GM21447 (cell line): ENCODE data around the gene MST1.

Source experiments
- ATAC-seq: cut with Tn5 transposase; IDR thresholded peaks from one replicate; pipeline ENCODE4 v1.9.1; 2021; ENCODE audit not compliant: unreplicated experiment

Gene MST1

DNA sequence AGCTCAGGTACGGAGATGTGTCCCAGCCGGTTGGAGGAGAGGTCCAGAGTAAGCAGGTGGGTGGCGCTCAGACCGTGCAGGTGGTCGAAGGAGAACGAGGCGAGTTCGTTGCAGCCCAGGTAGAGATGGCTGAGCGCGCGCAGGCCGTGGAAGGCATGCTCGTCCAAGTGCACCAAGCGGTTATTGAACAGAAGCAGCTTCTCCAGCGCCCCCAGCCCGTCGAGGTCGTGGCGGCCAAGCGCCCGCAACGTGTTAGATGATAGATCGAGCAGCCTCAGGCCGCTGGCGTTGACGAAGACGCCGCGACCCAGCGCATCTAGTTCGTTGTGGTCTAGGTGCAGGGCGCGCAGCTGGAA lies 29.6 kb upstream of the MST1 start:
- no peak for ATAC-seq

DNA sequence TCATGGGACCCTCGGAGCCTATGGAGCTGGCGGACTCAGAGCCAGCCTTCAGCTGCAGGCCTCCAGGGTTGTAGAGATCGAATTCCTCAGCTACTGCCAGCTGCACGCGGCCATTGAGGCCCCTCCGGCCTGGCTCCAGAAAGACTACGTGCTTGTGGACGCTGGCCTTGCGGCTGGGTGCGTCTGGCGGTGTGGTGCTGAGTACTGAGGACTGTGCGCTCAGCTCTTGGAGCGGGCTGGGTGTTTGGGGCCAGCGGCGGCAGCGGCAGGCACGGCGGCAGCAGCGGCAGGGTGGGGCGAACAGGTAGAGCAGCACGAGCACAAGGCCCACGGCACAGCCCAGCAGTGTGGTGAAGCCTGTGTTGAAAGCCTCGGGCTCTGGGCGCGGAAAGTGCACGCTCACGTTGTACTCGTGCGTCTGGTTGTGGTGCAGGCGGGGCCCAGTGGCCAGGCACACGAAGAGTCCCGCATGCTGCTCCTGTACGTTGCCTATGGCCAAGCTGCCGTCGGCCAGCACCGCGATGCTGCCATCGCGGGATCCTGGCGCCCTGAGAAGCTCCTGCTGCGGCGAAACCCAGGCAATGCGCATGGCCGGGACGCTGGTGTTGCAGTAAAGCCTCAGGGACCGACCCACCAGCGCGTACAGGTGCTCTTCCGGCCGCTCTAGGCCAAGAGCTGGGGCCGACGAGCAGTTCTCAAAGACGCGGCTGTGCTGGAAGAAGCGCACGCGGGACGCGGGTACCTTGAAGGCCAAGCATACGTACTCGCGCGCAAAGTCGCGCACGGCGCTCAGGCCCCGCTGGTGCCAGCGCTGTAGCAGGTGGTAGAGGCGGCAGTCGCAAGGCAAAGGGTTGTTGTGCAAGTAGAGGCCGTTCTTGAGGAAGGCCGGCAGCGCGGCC lies 28.9 kb upstream of the MST1 start:
- no peak for ATAC-seq

DNA sequence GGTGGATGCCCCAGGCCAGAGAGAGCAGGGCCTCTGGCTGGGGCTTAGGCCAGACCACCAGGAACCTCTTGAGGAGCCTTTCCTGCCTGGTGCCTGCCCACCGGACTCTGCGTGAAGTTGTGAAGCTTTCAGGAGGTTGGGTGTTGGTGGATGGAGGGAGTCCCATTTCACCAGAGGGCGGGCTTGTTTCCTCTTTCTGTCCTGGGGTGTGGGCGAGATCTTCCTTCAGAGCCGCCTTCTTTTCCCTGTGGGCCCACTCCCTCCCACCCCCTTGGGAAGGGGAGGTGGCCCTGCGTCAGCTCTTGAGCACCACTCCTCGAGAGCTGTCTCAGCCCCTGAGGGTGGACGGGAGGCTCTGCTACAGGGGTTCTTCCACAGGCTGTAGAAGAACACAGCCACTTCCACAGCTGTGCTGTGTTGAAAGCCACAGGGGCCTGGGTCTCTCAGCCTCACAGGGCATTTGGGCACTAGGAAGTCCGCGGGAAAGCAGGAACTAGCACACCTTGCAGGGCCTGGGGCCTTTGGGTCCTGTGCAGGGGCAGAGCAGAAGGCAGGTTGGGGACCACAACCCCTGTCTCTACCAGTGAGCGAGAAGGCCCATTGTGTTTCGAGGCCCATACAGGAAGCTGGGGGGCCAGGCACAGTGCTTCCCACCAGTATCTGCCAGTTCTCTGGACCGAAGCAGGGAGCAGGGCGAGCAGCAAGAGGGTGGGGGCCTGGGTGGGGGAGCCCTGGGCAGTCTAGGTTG lies 28.1 kb upstream of the MST1 start:
- ATAC-seq, result no peak

DNA sequence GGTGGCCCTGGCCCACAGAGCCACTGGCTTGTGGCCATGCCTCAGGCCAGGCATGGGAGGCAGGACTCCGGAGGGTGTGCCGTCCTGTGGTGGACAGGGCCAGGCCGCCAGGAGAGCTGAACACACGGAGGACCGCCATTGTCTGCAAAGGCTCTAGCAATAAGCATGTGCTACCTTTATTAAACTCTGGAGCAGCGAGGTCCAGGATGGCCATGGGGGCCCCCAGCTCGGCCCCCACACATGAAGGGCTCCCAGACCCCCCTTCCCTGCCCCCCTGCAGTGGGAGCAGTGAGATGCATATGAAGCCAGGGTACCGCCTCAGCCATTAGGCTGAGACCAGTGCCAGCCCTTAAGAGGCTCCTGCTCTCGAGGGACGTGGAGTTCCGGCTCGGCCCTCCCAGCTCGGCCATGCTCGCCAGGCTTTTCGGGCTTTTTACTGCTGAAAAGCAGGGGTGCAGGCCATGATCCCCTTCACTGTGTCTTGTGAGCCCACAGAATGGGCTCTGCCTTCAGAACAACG lies 27.5 kb upstream of the MST1 start:
- no peak for ATAC-seq

DNA sequence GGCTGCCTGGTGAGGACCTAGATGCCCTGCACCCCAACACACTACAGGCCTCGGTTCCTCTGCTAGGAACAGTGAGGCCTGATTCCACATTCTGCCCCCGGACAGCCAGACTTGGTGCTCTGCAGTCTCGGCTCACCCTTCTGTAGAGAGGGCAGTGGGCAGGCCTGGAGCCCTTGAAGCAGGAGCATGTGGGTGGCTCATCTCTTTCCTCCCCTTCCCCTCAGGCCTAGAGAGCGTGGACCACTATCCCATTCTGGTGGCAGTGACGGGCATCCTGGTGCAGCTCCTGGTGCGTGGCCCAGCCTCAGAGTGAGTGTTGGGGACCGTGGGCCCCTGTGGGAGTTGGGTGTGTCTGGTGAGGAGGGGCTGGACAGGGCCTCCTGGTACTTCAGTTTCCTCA lies 26.9 kb upstream of the MST1 start:
- no peak for ATAC-seq

DNA sequence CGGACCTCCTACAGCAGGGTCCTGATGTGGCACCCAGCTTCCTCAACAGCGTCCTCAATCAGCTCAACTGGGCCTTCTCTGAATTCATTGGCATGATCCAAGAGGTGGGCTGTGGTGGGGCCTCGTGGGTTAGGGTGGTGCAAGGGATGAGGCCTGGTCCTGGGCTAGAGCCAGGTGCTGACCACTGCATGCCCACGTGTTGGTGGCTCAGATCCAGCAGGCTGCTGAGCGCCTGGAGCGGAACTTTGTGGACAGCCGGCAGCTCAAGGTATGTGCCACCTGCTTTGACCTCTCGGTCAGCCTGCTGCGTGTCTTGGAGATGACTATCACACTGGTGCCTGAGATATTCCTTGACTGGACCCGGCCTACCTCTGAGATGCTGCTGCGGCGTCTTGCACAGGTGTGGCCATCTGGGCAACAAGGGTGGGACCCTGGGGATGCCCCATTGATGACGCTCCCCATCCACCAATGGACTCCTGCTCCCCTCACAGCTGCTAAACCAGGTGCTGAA lies 26.4 kb upstream of the MST1 start:
- ATAC-seq, result no peak

DNA sequence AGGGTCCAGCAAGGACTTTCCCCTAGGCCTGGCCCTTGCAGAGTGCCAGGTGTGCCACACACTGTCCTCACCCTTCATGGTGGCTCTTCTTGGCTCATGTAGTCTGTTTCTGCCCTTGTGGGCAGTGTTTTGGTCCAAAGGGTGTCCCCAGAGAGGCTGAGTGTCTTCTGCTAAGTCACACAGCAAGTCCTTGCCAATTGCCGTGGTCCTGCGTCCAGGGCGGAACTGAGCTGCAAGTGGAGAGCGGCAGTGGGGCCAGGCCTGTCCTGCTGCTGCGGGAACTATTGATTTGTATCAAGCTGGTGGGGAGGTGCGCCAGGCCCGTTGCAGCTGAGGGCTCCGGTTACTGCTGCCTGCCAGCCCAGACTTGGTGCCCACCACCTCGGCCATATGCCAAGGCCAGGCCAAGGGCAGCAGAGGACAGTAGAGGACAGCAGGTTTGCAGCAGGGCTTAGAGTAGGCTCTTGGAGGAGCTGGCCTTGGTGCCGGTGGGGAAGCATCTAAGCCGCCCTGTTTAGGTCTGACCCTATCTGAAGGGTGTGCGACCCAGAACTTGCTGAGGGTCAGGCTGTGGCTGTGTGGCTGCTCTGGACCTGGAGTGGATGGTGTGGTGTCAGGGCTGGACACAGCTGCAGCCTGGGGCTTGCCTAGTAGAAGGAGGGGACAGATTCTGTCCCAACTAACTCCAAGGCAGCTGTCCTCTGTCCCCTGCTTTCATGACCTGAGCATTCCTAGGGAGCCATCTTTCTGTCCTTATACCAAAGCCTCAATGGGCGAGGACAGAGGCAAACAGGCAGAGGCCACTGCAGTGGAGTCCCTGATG lies 25.7 kb upstream of the MST1 start:
- no peak for ATAC-seq

DNA sequence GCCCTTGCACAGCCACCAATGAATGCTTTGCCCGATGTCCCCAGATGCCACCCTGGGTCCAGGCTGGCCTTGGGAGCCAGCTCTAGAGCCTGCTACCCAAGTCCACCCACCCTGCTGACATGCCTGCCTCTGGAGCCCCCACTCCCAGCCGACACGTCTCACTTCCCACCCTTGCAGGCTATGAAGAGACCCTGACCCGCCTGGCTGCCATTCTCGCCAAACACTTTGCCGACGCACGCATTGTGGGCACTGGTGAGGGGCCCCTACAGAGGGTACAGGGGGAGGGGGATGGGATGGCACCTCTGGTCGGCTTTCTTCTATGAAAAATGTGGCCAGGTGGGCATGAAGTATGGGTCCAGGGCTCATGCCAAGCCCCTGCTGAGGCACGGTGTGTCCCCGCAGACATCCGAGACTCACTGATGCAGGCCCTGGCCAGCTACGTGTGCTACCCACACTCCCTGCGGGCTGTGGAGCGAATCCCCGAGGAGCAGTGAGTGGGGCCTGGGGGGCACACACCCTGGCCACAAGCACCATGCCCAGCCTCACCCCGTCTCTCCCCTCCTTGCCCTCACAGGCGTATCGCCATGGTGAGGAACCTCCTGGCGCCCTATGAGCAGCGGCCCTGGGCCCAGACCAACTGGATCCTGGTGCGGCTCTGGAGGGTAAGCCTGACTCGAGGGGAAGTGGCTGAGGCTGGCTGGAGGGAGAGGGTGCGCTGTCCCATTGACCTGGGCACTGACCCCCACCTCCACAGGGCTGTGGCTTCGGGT lies 24.2 kb upstream of the MST1 start:
- ATAC-seq, result no peak

DNA sequence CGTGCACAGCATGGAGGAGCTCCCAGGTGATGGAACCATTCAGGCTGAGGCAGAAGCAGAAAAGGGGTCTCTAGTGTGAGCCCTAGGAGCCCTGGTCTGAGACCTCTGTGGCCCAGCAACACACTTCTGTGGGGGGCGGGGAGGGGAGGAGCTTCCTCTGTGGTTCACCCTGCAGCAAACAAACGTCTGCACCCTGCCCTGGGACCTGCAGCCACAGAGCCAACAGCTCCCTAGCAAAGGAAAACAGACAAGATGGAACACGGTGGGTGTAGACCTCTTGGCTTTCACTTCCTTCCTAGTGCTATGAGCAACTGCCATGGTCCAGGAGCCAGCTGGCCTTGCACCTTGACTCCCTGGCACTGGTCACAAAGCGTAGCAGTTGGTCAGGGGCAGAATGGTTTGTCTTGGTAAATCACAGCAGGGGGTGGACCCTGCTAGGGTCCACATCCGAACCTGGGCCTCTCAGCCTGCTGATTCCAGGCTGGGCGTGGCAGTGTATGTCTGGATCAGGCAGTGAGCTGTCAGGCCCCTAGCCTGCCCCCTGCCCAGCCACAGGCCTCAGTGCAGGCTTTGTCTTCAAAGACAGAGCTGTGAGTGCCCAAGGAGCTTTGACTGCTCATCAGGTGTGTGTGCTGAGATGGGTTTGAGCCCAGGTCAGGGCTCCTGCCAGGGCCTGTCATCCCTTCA lies 23.5 kb upstream of the MST1 start:
- no peak for ATAC-seq

DNA sequence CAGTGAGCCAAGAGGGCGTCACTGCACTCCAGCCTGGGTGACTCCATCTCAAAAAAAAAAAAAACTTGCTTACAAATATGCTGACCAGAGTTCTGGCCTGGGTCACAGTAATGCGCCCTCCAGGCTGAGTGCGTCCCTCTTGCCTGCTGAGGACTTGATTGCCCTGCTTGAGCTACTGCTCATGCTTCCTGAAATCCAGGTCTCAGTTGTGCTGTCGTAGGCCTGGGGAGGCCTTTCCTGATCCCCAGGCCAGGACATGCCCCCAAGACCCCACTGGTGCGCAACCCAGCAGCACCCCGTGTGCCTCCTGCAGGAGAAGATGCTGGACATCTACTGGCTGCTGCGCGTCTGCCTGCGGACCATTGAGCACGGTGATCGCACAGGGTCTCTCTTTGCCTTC lies 22.9 kb upstream of the MST1 start:
- no peak for ATAC-seq

DNA sequence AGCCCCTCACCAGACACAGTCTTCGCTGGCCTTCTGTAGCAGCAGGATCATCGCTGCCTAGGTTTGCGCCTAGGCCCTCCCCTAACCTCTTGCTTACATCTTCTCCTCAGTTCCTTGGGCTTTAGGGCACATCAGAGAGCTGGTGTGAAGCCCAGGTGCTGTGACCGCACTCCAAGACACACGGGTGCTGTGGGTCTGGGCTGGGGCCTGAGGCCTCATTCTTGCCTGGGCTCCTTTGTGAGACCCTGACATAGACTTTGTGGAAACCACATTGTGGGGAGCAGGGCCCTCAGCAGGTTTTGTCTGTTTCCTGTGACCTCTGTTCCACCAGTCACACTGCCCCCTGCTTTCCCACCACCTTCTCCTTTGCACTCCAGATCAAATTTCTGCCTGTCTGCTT lies 22.2 kb upstream of the MST1 start:
- no peak for ATAC-seq

DNA sequence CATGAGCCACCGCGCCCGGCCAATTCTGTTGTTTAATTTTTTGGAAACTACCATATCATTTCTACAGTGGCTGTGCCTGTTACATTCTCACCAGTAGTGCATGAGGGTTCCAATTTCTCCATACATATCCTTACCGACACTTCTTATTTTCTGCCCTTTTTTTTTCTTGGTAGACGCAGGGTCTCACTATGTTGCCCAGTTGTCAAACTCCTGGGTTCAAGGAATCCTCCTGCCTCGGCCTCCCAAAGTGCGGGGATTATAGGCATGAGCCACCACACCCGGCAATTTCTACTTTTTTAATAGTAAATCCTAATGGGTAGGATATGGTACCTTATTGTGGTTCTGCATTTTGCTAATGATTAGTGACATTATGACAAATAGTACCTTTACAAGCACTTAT lies 20.6 kb upstream of the MST1 start:
- no peak for ATAC-seq

DNA sequence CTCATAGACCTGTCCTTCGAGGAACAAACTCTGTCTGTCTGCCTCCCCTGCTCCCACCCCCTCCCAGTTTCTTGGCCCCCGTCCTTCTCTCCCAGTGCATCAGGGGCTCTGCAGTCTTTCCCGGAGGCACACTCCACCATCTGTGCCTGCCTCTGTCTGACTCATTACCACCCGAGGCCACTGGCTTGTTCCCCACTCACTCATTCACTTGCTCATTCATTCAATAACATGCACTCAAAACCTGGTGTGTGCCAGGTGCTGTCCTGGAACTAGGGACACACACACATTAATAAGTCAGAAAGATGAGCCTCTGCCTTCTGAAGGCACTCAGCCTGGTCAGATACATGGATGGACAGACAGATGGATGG lies 17.8 kb upstream of the MST1 start:
- ATAC-seq, result no peak

DNA sequence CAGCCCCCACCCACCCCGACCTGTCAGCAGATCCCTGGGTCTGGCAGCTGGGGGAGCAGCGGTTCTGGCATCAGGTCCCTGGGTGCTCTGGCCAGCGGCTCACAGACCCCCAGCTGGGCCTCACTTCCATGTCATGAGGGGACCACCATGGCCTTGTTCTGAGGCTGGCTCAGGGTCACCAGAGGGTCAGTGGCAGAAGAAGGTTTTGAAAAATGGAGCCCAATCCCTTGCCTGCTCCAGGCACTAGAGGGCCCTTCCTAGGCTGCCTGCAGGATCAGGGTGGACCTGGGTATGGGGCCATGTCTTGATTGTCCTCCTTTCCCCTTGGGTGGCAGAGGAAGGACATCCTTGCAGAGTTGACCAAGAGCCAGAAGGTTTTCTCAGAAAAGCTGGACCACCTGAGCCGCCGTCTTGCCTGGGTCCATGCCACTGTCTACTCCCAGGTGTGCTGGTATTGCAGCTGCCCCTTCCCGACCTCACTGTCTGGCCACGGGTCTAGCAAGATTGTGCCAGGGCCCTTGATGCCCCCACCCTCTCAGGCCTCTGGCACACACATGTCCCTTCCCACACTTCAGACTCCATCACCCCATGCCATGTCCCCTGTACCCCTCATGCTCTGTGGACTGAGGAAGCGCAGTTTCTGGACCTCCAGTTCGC lies 17.3 kb upstream of the MST1 start:
- ATAC-seq, result no peak

DNA sequence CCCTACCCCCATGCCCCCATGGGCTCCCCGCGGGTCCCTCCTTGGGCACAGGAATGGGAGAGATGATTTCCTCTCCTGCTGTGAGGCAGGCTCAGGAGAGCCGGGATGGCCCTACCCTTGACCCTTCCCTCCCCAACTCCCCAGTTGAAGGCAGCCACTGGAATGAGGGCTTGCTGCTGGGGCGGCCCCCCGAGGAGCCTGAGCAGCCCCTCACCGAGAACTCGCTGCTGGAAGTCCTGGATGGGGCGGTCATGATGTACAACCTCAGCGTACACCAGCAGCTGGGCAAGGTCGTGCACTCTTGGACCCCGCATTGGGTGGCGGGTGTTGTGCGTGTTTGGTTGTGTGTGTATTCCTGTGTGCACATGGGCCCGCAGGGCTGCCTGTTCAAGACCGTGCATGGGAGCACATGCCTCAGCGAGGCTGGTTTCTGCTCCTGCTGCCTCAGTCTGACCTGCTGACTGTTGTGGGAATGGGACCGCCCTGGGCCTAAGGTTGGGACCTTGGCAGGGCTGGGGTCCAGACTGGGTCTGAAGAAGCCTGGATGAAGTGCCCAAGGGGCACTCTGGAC lies 16.2 kb upstream of the MST1 start:
- ATAC-seq, result no peak

DNA sequence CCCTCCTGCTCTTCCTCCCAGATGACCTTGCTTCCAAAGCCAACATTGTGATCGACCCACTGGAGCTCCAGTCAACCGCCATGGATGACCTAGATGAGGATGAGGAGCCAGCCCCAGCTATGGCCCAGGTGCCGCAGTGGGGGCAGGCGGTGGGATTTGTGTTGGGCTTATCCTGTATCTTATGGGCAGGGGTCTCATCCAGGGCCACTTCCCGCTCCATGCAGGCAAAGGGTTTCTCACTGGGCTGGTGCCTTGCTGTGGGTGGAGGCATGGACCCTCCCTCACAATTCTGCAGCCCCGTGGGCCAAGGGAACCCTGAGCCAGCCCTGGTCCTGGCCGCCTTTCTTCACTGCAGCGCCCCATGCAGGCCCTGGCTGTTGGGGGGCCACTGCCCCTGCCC lies 15.4 kb upstream of the MST1 start:
- no peak for ATAC-seq

DNA sequence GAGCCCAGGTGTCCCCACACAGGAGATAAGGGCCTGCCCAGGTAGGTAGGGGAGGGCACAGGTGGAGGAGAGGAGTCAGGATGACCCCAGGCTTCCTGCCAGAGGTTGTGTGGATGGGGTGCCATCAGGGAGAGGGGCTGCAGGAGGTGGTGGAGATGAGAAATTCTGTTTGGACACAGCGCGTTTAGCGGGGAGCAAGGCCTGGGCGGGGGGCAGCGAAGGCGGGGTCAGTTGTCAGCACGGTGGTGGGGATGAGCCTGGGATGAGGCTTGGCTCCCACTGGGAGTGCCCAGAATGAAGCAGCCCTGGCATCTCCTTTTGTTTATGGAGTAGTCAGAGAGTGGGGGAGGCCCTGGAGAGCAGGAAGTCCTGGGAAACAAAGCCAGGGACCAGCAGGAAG lies 14.7 kb upstream of the MST1 start:
- no peak for ATAC-seq

DNA sequence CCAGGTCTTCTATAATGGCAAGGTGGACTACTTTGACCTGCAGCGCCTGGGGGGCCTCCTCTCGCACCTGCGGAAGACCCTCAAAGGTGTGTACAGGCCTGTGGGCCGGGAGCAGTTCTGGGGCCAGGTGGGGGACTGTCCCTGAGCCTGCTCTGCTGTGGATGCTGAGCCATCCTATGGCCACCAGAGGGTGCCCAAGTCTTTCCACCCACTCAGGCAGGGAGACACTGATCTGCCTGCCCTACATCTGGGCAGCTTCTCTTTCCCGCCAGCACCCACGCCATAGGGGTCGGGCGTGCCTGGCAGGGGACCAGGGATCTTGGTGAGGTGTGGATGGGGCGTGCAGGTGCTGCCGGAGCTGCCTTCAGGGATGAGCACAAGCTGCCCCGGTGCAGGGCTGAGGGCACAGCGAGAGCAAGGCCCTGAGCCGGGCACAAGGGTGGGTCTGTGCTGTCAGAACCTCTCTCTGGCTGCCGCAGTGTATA lies 14.2 kb upstream of the MST1 start:
- peak; percentile 71 for ATAC-seq

DNA sequence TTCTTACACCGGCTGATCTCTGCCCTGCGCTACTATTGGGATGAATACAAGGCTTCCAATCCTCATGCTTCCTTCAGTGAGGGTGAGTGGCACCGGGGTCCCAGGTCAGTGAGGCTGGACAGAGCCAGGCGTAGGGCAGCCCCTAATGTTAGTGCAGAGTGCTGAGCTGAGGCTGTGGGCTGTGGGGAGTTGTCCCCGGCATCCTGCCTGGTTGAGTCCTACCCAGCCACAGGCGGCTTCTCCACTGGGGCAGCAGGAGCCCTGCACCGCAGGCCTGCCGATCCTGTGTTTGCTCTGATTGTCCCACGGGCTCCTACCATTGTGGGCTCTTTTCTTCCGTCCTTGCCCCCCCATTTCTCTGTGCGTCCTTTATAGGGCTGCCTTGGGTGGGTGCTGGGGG lies 13.4 kb upstream of the MST1 start:
- ATAC-seq, result no peak
